Subcutaneous abdominal adipose tissue (tissue), 5 donors: ENCODE measurements around the gene PARP12.

Experiments used
- H3K27ac ChIP-seq: one replicate; pipeline ENCODE4 v1.7.0; 2013; ENCODE audit warnings: low read depth, mild to moderate bottlenecking, inconsistent platforms, low read length, moderate library complexity
- H3K27me3 ChIP-seq, 5 donors: one replicate each; pipeline ENCODE4 v1.7.0; 2013; ENCODE audit warnings: low read length in 5 of 5, inconsistent platforms in 1 of 5; ENCODE audit not compliant: control insufficient read depth in 5 of 5, insufficient read depth in 4 of 5
- H3K36me3 ChIP-seq, 5 donors: one replicate each; pipeline ENCODE4 v1.7.0; 2013; ENCODE audit warnings: low read length in 5 of 5; ENCODE audit not compliant: control insufficient read depth in 5 of 5, insufficient read depth in 5 of 5
- H3K4me1 ChIP-seq, 5 donors: one replicate each; pipeline ENCODE4 v1.7.0; 2013; ENCODE audit warnings: low read length in 5 of 5, mild to moderate bottlenecking in 3 of 5, moderate library complexity in 1 of 5; ENCODE audit not compliant: control insufficient read depth in 5 of 5, insufficient read depth in 5 of 5
- H3K4me3 ChIP-seq, 5 donors: one replicate each; pipeline ENCODE4 v1.7.0; 2013; ENCODE audit warnings: low read length in 5 of 5, low read depth in 1 of 5
- H3K9ac ChIP-seq, 5 donors: one replicate each; pipeline ENCODE4 v1.7.0; 2013; ENCODE audit warnings: low read length in 5 of 5, mild to moderate bottlenecking in 4 of 5, moderate library complexity in 3 of 5
- H3K9me3 ChIP-seq, 5 donors: one replicate each; pipeline ENCODE4 v1.7.0; 2013; ENCODE audit warnings: low read length in 5 of 5; ENCODE audit not compliant: control insufficient read depth in 5 of 5
- donor health status: healthy.
- donor health status: healthy.
- donor health status: healthy.
- donor health status: healthy.
- donor health status: healthy.

Gene PARP12

DNA sequence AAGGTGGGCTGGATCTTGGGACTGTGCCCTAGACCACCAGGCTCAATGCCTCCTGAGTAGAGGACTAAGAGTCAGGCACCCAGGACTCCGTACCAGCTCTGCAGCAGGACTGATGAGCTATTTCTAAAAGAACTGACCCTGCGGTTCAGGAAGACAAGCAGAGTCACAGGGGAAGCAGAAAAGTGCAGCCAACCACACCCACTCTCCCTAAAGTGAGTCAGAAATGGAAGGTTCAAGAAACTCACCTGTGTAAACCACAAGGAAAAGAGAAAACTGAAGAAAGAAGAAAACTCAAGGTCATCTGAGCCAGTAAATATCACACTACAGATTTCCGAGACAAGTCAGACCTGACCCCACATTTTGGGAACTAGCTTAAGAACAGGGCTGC lies 2.5 kb downstream of the PARP12 start:
- H3K36me3 ChIP-seq: peaks cover 0 to 15% (median 0%) of the 10 kb centered on the region in 5 donors
- no peak overlapping the region for H3K4me3 ChIP-seq
- H3K4me1 ChIP-seq: peaks cover 2 to 57% (median 28%) of the 10 kb centered on the region in 5 donors
- no peaks in the 10 kb centered on the region for H3K27me3 ChIP-seq
- H3K9ac ChIP-seq: no peak overlapping the region
- H3K9me3 ChIP-seq: no peaks in the 10 kb centered on the region
- no peak overlapping the region for H3K27ac ChIP-seq

GRCh38 chr7:140059273-140060242 lies 3.2 kb downstream of the PARP12 start:
- H3K27me3 ChIP-seq: no peaks in the 10 kb centered on the region
- H3K4me3 ChIP-seq: no peak overlapping the region
- H3K36me3 ChIP-seq: peaks cover 0 to 20% (median 2%) of the 10 kb centered on the region in 5 donors
- H3K27ac ChIP-seq: no peak overlapping the region
- peaks cover 2 to 57% (median 28%) of the 10 kb centered on the region in 5 donors for H3K4me1 ChIP-seq
- no peaks in the 10 kb centered on the region for H3K9me3 ChIP-seq
- no peak overlapping the region for H3K9ac ChIP-seq

GRCh38 chr7:140058517-140058916 lies 4.2 kb downstream of the PARP12 start:
- Histone ChIP-seq H3K27ac (no peak overlapping the region), H3K9ac (no peak overlapping the region), H3K4me3 (no peak overlapping the region), H3K36me3 (peaks cover 3 to 27% (median 10%) of the 10 kb centered on the region in 5 donors), H3K27me3 (no peaks in the 10 kb centered on the region), H3K4me1 (peaks cover 2 to 57% (median 27%) of the 10 kb centered on the region in 5 donors), H3K9me3 (no peaks in the 10 kb centered on the region)

DNA sequence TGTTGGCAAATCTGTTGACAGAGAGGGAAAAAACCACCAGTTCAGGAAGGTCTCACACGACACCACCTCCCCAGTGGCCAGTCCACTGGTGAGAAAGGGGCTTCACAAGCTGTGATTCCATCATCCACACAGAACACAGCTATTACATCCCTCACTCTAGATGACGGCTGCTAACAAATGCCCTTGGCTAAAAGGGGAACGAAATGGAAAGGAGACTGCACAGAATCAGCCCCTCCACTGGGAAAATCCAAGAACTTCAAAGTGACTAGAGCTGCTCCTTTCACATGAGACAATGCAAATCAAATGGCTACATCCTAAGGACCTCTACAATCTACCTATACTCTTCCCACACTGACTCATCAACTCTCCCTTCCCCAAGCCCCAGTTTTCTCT lies 5.6 kb downstream of the PARP12 start:
- no peaks in the 10 kb centered on the region for H3K27me3 ChIP-seq
- peaks cover 2 to 48% (median 23%) of the 10 kb centered on the region in 5 donors for H3K4me1 ChIP-seq

GRCh38 chr7:140056431-140057142 lies 6.2 kb downstream of the PARP12 start:
- Histone ChIP-seq H3K4me3 (no peak overlapping the region), H3K36me3 (peaks cover 3 to 32% (median 10%) of the 10 kb centered on the region in 5 donors), H3K4me1 (peaks cover 2 to 43% (median 20%) of the 10 kb centered on the region in 5 donors), H3K27me3 (no peaks in the 10 kb centered on the region), H3K9me3 (no peaks in the 10 kb centered on the region), H3K9ac (no peak overlapping the region), H3K27ac (no peak overlapping the region)

More for the DNA sequence above, 5.6 kb downstream of the PARP12 start:
- H3K36me3 ChIP-seq: peaks cover 3 to 32% (median 10%) of the 10 kb centered on the region in 5 donors
- H3K4me3 ChIP-seq: no peak overlapping the region
- no peak overlapping the region for H3K9ac ChIP-seq
- H3K9me3 ChIP-seq: no peaks in the 10 kb centered on the region
- no peak overlapping the region for H3K27ac ChIP-seq

DNA sequence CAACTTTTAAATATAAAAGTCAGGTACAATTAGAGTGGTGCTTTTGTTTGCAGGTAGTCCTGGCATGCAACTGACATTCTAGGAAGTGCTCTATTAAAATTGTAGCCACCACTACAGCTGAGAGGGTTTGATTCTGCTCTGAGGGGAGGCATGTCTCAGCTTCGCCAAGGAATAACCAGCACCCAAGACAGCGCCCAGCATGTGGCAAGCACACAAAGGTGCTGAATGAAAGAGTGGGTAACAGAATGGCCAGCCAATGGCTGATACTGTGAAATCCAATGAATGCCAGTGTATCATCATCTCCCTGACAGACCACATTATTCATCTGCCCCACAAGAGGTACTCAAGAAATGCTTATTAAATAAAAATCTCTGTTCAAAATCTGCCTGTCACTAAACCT lies 6.9 kb downstream of the PARP12 start:
- no peaks in the 10 kb centered on the region for H3K27me3 ChIP-seq
- no peak overlapping the region for H3K4me3 ChIP-seq
- H3K36me3 ChIP-seq: peaks cover 3 to 32% (median 10%) of the 10 kb centered on the region in 5 donors
- H3K27ac ChIP-seq: no peak overlapping the region
- H3K9ac ChIP-seq: no peak overlapping the region
- H3K9me3 ChIP-seq: no peaks in the 10 kb centered on the region
- H3K4me1 ChIP-seq: peaks cover 0 to 35% (median 13%) of the 10 kb centered on the region in 5 donors

- peaks cover 3 to 32% (median 10%) of the 10 kb centered on the region in 5 donors for H3K36me3 ChIP-seq
- H3K4me3 ChIP-seq: no peak overlapping the region
- no peaks in the 10 kb centered on the region for H3K9me3 ChIP-seq
- no peaks in the 10 kb centered on the region for H3K27me3 ChIP-seq
- peaks cover 0 to 28% (median 5%) of the 10 kb centered on the region in 5 donors for H3K4me1 ChIP-seq
- no peak overlapping the region for H3K27ac ChIP-seq
- no peak overlapping the region for H3K9ac ChIP-seq
Observed at GRCh38 chr7:140054751-140055150, 8.0 kb downstream of the PARP12 start.

GRCh38 chr7:140053812-140054539 lies 8.8 kb downstream of the PARP12 start:
- H3K27me3 ChIP-seq: no peaks in the 10 kb centered on the region
- H3K4me3 ChIP-seq: no peak overlapping the region
- H3K4me1 ChIP-seq: peaks cover 0 to 28% (median 0%) of the 10 kb centered on the region in 5 donors
- H3K36me3 ChIP-seq: peaks cover 3 to 32% (median 10%) of the 10 kb centered on the region in 5 donors
- H3K9ac ChIP-seq: no peak overlapping the region
- no peaks in the 10 kb centered on the region for H3K9me3 ChIP-seq
- no peak overlapping the region for H3K27ac ChIP-seq

DNA sequence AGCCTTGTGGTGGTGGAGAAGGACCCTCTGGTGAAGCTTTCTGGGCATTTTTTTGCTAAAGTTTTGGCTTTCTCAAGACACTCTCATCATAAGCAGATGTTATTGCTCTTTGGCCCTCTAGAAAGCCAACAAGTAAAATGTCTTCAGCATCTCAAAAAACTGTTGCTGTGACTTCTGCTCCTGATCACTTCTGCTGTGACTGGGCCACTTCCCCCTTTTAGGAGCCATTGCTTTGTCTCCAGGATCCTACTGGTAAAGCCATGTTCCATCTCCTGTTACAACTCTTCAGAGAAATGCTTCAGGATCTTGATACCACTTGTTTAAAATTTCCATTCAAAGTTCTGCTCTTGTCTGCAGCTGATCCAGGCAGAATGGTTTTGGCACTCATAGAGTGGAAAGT lies 10.9 kb downstream of the PARP12 start:
- Histone ChIP-seq H3K36me3 (peaks cover 5 to 33% (median 12%) of the 10 kb centered on the region in 5 donors), H3K27ac (no peak overlapping the region), H3K27me3 (no peaks in the 10 kb centered on the region), H3K9me3 (no peaks in the 10 kb centered on the region), H3K4me3 (no peak overlapping the region), H3K9ac (no peak overlapping the region), H3K4me1 (peaks cover 0 to 20% (median 0%) of the 10 kb centered on the region in 5 donors)
